Neural cell (in vitro differentiated cells): ENCODE measurements around the gene ARL10.

Source experiments
- CTCF ChIP-seq: fragments of 450-650 bp; IDR thresholded peaks from 2 replicates; pipeline ENCODE4 v1.5.1; 2014; ENCODE audit warnings: antibody characterized with exemption, mild to moderate bottlenecking, moderate library complexity; ENCODE audit not compliant: poor library complexity, severe bottlenecking
- EP300 ChIP-seq: fragments of 450-650 bp; conservative IDR thresholded peaks from 2 replicates; pipeline ENCODE4 v1.6.1; 2014; ENCODE audit warnings: antibody characterized with exemption, mild to moderate bottlenecking, moderate library complexity; ENCODE audit not compliant: poor library complexity, severe bottlenecking
- RAD21 ChIP-seq: fragments of 450-650 bp; conservative IDR thresholded peaks from 2 replicates; pipeline ENCODE4 v1.6.1; 2014; ENCODE audit warnings: antibody characterized with exemption, mild to moderate bottlenecking, moderate library complexity
- SMC3 ChIP-seq: fragments of 450-650 bp; conservative IDR thresholded peaks from 2 replicates; pipeline ENCODE4 v1.6.1; 2014; ENCODE audit warnings: antibody characterized with exemption, mild to moderate bottlenecking, moderate library complexity; ENCODE audit not compliant: poor library complexity

GRCh38 chr5:176418251-176418650 is 53.0 kb downstream of the ARL10 start:
- TF ChIP-seq CTCF (no peak), EP300 (no peak), SMC3 (no peak), RAD21 (no peak)
